Lung (tissue), 16 donors: Measurements from ENCODE around the gene PTTG2. TPM values are rescaled to one million over a fixed set of nuclear protein-coding genes. Genes with fewer than 3 reads are reported as not detected.

Source experiments
- ATAC-seq: fragments of 200-7000 bp; cut with Tn5 transposase; one replicate; pipeline ENCODE4 v1.9.1; 2020; ENCODE audit warnings: moderate number of reproducible peaks; ENCODE audit not compliant: insufficient read depth, low FRiP score
- DNase-seq, 3 donors: peaks; one replicate each; pipeline ENCODE4 v3.0.0-alpha.2; 2013 to 2017
- H3K27ac ChIP-seq, 2 donors: one replicate each; pipeline ENCODE4 v1.5.1; 2013; ENCODE audit warnings: mild to moderate bottlenecking in 2 of 2, moderate library complexity in 2 of 2, control low read depth in 1 of 2, inconsistent platforms in 1 of 2, low read depth in 1 of 2, low read length in 1 of 2
- H3K27me3 ChIP-seq, 3 donors: one replicate each; pipeline ENCODE4 v1.5.1; 2013; ENCODE audit warnings: low read length in 2 of 3; ENCODE audit not compliant: control insufficient read depth in 3 of 3, insufficient read depth in 3 of 3
- H3K36me3 ChIP-seq, 4 donors: one replicate each; pipeline ENCODE4 v1.5.1; 2013; ENCODE audit warnings: low read length in 4 of 4, mild to moderate bottlenecking in 1 of 4, moderate library complexity in 1 of 4; ENCODE audit not compliant: control insufficient read depth in 4 of 4, insufficient read depth in 4 of 4
- H3K4me1 ChIP-seq, 5 donors: one replicate each; pipeline ENCODE4 v1.5.1; 2013; ENCODE audit warnings: low read length in 5 of 5, mild to moderate bottlenecking in 2 of 5, moderate library complexity in 1 of 5; ENCODE audit not compliant: control insufficient read depth in 5 of 5, insufficient read depth in 5 of 5
- H3K4me3 ChIP-seq: one replicate; pipeline ENCODE4 v1.5.1; 2013; ENCODE audit warnings: mild to moderate bottlenecking, control low read depth, moderate library complexity
- H3K9ac ChIP-seq, 2 donors: one replicate each; pipeline ENCODE4 v1.5.1; 2013; ENCODE audit warnings: low read length in 2 of 2, control low read depth in 1 of 2; ENCODE audit not compliant: insufficient read depth in 1 of 2
- H3K9me3 ChIP-seq, 4 donors: one replicate each; pipeline ENCODE4 v1.5.1; 2013; ENCODE audit warnings: low read length in 3 of 4, mild to moderate bottlenecking in 1 of 4, moderate library complexity in 1 of 4; ENCODE audit not compliant: control insufficient read depth in 4 of 4, insufficient read depth in 3 of 4
- CTCF ChIP-seq: IDR thresholded peaks from 2 replicates; pipeline ENCODE4 v1.5.1; 2012; ENCODE audit warnings: mild to moderate bottlenecking; ENCODE audit errors: control extremely low read depth, extremely low read depth
- WGBS, 2 donors: extraction: QIAGEN DNeasy Blood & Tissue Kit; methylation state at CpG; one replicate each; pipeline ENCODE4 v1.1.7; 2013; 5-methylcytosine and 5-hydroxymethylcytosine counted together
- long read RNA-seq, 5 donors: transcript quantifications; one replicate each; lab custom pipeline, GENCODE V29; 2026
- polyA plus RNA-seq, 2 donors: library from polyadenylated mRNA; stranded (reverse); fragments of 200-250 nt; gene quantifications; one replicate each; pipeline ENCODE4 v1.2.1, GENCODE V29; 2013
- total RNA-seq, 2 donors: library from RNA; depleted of rRNA in 1 of 2; stranded (reverse); fragments of >200 nt in 1 of 2; gene quantifications; one replicate each; pipeline ENCODE4 v1.2.1, GENCODE V29; 2014 to 2021
- donor health status: control.
- donor health status: control.
- donor health status: Bipolar disorder and iron deficiency.
- donor health status: healthy.
- donor health status: DM: yes; HTN: yes; CAD: no.

PTTG2 gene
- total RNA-seq (under 1 TPM in 1 of 2 donors, not detected in 1; 0.52 TPM), polyA plus RNA-seq (under 1 TPM in 1 of 2 donors, not detected in 1; 0.11 TPM)
- long read RNA-seq, donor 1: 0 reads
- long read RNA-seq, donor 2: 0 reads
- long read RNA-seq, donor 3: 0 reads
- long read RNA-seq, donor 4: 0 reads
- long read RNA-seq, donor 5: 0 reads

GRCh38 chr4:37960098-37960497, at the start of gene PTTG2:
PTTG2 (plus strand) TSS chr4:37960398; CDS start chr4:37960435, 37 bp downstream.
- H3K27me3 ChIP-seq: no peaks in the 10 kb centered on the region
- no peak for TF ChIP-seq CTCF
- WGBS, 2 donors: 80 to 82% methylated on average over 5 of the region's 5 CpGs
- H3K27ac ChIP-seq: no peak within 1 kb of the TSS
- H3K4me1 ChIP-seq: no peaks in the 10 kb centered on the region
- no peak within 1 kb of the TSS for H3K9ac ChIP-seq
- no peaks in the 10 kb centered on the region for H3K9me3 ChIP-seq
- H3K4me3 ChIP-seq: no peak within 1 kb of the TSS
- H3K36me3 ChIP-seq: no peaks in the 10 kb centered on the region
- no peak for ATAC-seq
- no peak for DNase-seq

GRCh38 chr4:37914539-37914938, 45.7 kb upstream of the PTTG2 start:
- DNase-seq (no peak), ATAC-seq (no peak)
- WGBS, 2 donors: 87 to 93% methylated on average over 3 of the region's 3 CpGs
- Histone ChIP-seq H3K36me3 (peaks cover 0 to 3% (median 0%) of the 10 kb centered on the region in 4 donors), H3K9me3 (no peaks in the 10 kb centered on the region), H3K27me3 (no peaks in the 10 kb centered on the region), H3K9ac (no peak overlapping the region), H3K4me1 (peaks cover 0 to 15% (median 0%) of the 10 kb centered on the region in 5 donors), H3K4me3 (no peak overlapping the region), H3K27ac (no peak overlapping the region)
- TF ChIP-seq CTCF: no peak

GRCh38 chr4:37917388-37917787, 42.8 kb upstream of the PTTG2 start:
- Histone ChIP-seq H3K9me3 (no peaks in the 10 kb centered on the region), H3K27ac (no peak overlapping the region), H3K4me1 (peaks cover 0 to 3% (median 0%) of the 10 kb centered on the region in 5 donors), H3K27me3 (no peaks in the 10 kb centered on the region), H3K4me3 (no peak overlapping the region), H3K9ac (no peak overlapping the region), H3K36me3 (peaks cover 0 to 3% (median 0%) of the 10 kb centered on the region in 4 donors)
- ATAC-seq (no peak), DNase-seq (no peak)
- WGBS, 2 donors: 85 to 97% methylated on average over 7 of the region's 7 CpGs
- no peak for TF ChIP-seq CTCF

- TF ChIP-seq CTCF: no peak
- Histone ChIP-seq H3K27ac (no peak overlapping the region), H3K27me3 (no peaks in the 10 kb centered on the region), H3K4me1 (peaks cover 0 to 3% (median 0%) of the 10 kb centered on the region in 5 donors), H3K36me3 (peaks cover 0 to 3% (median 0%) of the 10 kb centered on the region in 4 donors), H3K4me3 (no peak overlapping the region), H3K9ac (no peak overlapping the region), H3K9me3 (no peaks in the 10 kb centered on the region)
- DNase-seq: no peak
- ATAC-seq: no peak
- 90 to 96% methylated on average over 3 of the region's 3 CpGs for WGBS, 2 donors
Observed at GRCh38 chr4:37918653-37919052, 41.5 kb upstream of the PTTG2 start.
